HEK293T (cell line): Measurements from ENCODE around the gene MAIP1.

Experiments
- CTCF ChIA-PET: fragments of 350-600 bp; formaldehyde crosslinking; extraction: SDS; loops from one replicate; lab custom pipeline; 2021; ENCODE audit warnings: antibody characterized with exemption, inconsistent platforms; lab: Yijun Ruan, JAX
- POLR2A ChIA-PET: fragments of 350-600 bp; formaldehyde crosslinking; extraction: SDS; loops from one replicate; lab custom pipeline; 2020; ENCODE audit warnings: antibody characterized with exemption, inconsistent platforms; lab: Yijun Ruan, JAX
- DNase-seq: peaks from one replicate; pipeline ENCODE4 v3.0.0; 2012; ENCODE audit warnings: mixed read lengths; ENCODE audit errors: extremely low spot score
- ARNT ChIP-seq: fragments of 450-650 bp; IDR thresholded peaks from 2 replicates; pipeline ENCODE4 v1.6.1; 2017; ENCODE audit warnings: mild to moderate bottlenecking
- BHLHE40 ChIP-seq: fragments of 450-650 bp; IDR thresholded peaks from 2 replicates; pipeline ENCODE4 v1.6.1; 2016; ENCODE audit warnings: mild to moderate bottlenecking, moderate library complexity, borderline replicate concordance
- CTBP1 ChIP-seq: fragments of 450-650 bp; IDR thresholded peaks from 2 replicates; pipeline ENCODE4 v1.6.1; 2016; ENCODE audit warnings: borderline replicate concordance
- ELF4 ChIP-seq: fragments of 450-650 bp; IDR thresholded peaks from 2 replicates; pipeline ENCODE4 v1.6.1; 2017; ENCODE audit warnings: antibody characterized with exemption
- FOXA1 ChIP-seq: fragments of 450-650 bp; IDR thresholded peaks from 2 replicates; pipeline ENCODE4 v1.6.1; 2016; ENCODE audit warnings: mild to moderate bottlenecking
- FOXK2 ChIP-seq: fragments of 450-650 bp; IDR thresholded peaks from 2 replicates; pipeline ENCODE4 v1.6.1; 2016; ENCODE audit warnings: mild to moderate bottlenecking
- FOXM1 ChIP-seq: fragments of 450-650 bp; IDR thresholded peaks from 2 replicates; pipeline ENCODE4 v1.6.1; 2017; ENCODE audit warnings: mild to moderate bottlenecking, borderline replicate concordance
- HDGF ChIP-seq: fragments of 450-650 bp; IDR thresholded peaks from 2 replicates; pipeline ENCODE4 v1.6.1; 2017; ENCODE audit warnings: antibody characterized with exemption, borderline replicate concordance
- L3MBTL2 ChIP-seq: fragments of 450-650 bp; conservative IDR thresholded peaks from 2 replicates; pipeline ENCODE4 v1.6.1; 2016; ENCODE audit warnings: mild to moderate bottlenecking
- LEF1 ChIP-seq: fragments of 450-650 bp; IDR thresholded peaks from 2 replicates; pipeline ENCODE4 v1.6.1; 2017; ENCODE audit warnings: mild to moderate bottlenecking, borderline replicate concordance
- NFRKB ChIP-seq: fragments of 450-650 bp; IDR thresholded peaks from 2 replicates; pipeline ENCODE4 v1.6.1; 2016; ENCODE audit warnings: mild to moderate bottlenecking, moderate library complexity
- PKNOX1 ChIP-seq: fragments of 450-650 bp; IDR thresholded peaks from 2 replicates; pipeline ENCODE4 v1.6.1; 2016
- SP1 ChIP-seq: fragments of 450-650 bp; IDR thresholded peaks from 2 replicates; pipeline ENCODE4 v1.6.1; 2017
- SUZ12 ChIP-seq: fragments of 450-650 bp; IDR thresholded peaks from 2 replicates; pipeline ENCODE4 v1.6.1; 2016; ENCODE audit warnings: mild to moderate bottlenecking
- TARDBP ChIP-seq: fragments of 450-650 bp; IDR thresholded peaks from 2 replicates; pipeline ENCODE4 v1.6.1; 2016
- ZNF384 ChIP-seq: fragments of 450-650 bp; IDR thresholded peaks from 2 replicates; pipeline ENCODE4 v1.6.1; 2016

MAIP1 gene

GRCh38 chr2:199966976-199967375 lies 11.6 kb downstream of the MAIP1 start:
- TF ChIP-seq ZNF384 = no peak
- no peak for TF ChIP-seq L3MBTL2
- TF ChIP-seq ARNT = no peak
- no peak for TF ChIP-seq FOXA1
- no peak for TF ChIP-seq BHLHE40
- no peak for TF ChIP-seq HDGF
- no peak for TF ChIP-seq TARDBP
- no peak for TF ChIP-seq CTBP1
- no peak for TF ChIP-seq FOXK2
- no peak for TF ChIP-seq PKNOX1
- TF ChIP-seq SUZ12 = no peak
- TF ChIP-seq NFRKB = no peak
- TF ChIP-seq FOXM1 = no peak
- no peak for TF ChIP-seq SP1
- no peak for TF ChIP-seq ELF4
- TF ChIP-seq LEF1 = no peak
- ChIA-PET CTCF (interaction anchor here (0.7 to 1.7 kb wide), 2 partner anchors 17 to 517 kb away, joined by 3 to 4 read pairs; no protein-coding TSS in a partner anchor), POLR2A (interaction anchor here (0.7 kb wide), 1 partner anchor 11 kb away, joined by 3 read pairs; no protein-coding TSS in a partner anchor)
- no peak for DNase-seq

- DNase-seq = no peak
- no peak for TF ChIP-seq HDGF
- TF ChIP-seq ZNF384 = no peak
- no peak for TF ChIP-seq LEF1
- no peak for TF ChIP-seq FOXA1
- TF ChIP-seq PKNOX1 = no peak
- no peak for TF ChIP-seq SUZ12
- no peak for TF ChIP-seq ELF4
- TF ChIP-seq FOXM1 = no peak
- TF ChIP-seq BHLHE40 = no peak
- no peak for TF ChIP-seq SP1
- no peak for TF ChIP-seq L3MBTL2
- ChIA-PET CTCF (interaction anchor here (1.7 kb wide), 1 partner anchor 515 kb away, joined by 3 read pairs; no protein-coding TSS in a partner anchor), POLR2A (no interaction called here)
These were observed 12.7 kb downstream of the MAIP1 start for GRCh38 chr2:199968126-199968525.

GRCh38 chr2:199972088-199972626 lies 16.8 kb downstream of the MAIP1 start:
- no peak for DNase-seq
- POLR2A ChIA-PET = no interaction called here
- no peak for TF ChIP-seq FOXK2
- no peak for TF ChIP-seq ZNF384
- TF ChIP-seq HDGF = no peak
- no peak for TF ChIP-seq FOXA1
- no peak for TF ChIP-seq PKNOX1
- no peak for TF ChIP-seq BHLHE40
- TF ChIP-seq NFRKB = no peak
- TF ChIP-seq TARDBP = no peak
- no peak for TF ChIP-seq LEF1
- no peak for TF ChIP-seq ELF4
- TF ChIP-seq SUZ12 = no peak
- TF ChIP-seq FOXM1 = no peak
- TF ChIP-seq SP1 = no peak
- TF ChIP-seq L3MBTL2 = no peak
- TF ChIP-seq ARNT = no peak
- no peak for TF ChIP-seq CTBP1
- CTCF ChIA-PET = no interaction called here

GRCh38 chr2:199973703-199974102 lies 18.3 kb downstream of the MAIP1 start:
- DNase-seq = peak; percentile 37
- TF ChIP-seq SUZ12 (no peak), FOXK2 (no peak), FOXM1 (no peak), CTBP1 (no peak), HDGF (no peak), PKNOX1 (no peak), FOXA1 (no peak), TARDBP (no peak), SP1 (no peak), ZNF384 (no peak), ELF4 (no peak), NFRKB (no peak), ARNT (no peak), L3MBTL2 (no peak), BHLHE40 (no peak), LEF1 (no peak)
- ChIA-PET POLR2A (interaction anchor here (0.7 kb wide), 1 partner anchor 19 kb away, joined by 4 read pairs; no protein-coding TSS in a partner anchor), CTCF (interaction anchor here (0.6 to 1.3 kb wide), 8 partner anchors 11 to 1605 kb away, joined by 3 to 11 read pairs (median 4); no protein-coding TSS in a partner anchor)

- ChIA-PET CTCF (interaction anchor here (1.3 kb wide), 1 partner anchor 508 kb away, joined by 4 read pairs; no protein-coding TSS in a partner anchor), POLR2A (no interaction called here)
- TF ChIP-seq ELF4 (no peak), NFRKB (no peak), L3MBTL2 (no peak), BHLHE40 (no peak), ZNF384 (no peak), FOXM1 (no peak), SP1 (no peak), LEF1 (no peak), FOXA1 (no peak)
- DNase-seq = no peak
These were observed 20.0 kb downstream of the MAIP1 start for GRCh38 chr2:199975273-199975895.
